GM12864 (cell line): ENCODE measurements around the gene ZNF804B.

Experiments
- DNase-seq: peaks from one replicate; pipeline ENCODE4 v3.0.0-alpha.2; 2011; ENCODE audit warnings: low read depth
- H3K4me3 ChIP-seq: 2 replicates; pipeline ENCODE4 v1.5.1; 2011; ENCODE audit warnings: mild to moderate bottlenecking, low read depth, low read length, control low read depth
- CTCF ChIP-seq: IDR thresholded peaks from 2 replicates; pipeline ENCODE4 v1.5.1; 2011; ENCODE audit warnings: low read depth, mild to moderate bottlenecking, moderate library complexity, low read length, control low read depth, inconsistent platforms; ENCODE audit errors: missing control alignments

Gene ZNF804B

DNA sequence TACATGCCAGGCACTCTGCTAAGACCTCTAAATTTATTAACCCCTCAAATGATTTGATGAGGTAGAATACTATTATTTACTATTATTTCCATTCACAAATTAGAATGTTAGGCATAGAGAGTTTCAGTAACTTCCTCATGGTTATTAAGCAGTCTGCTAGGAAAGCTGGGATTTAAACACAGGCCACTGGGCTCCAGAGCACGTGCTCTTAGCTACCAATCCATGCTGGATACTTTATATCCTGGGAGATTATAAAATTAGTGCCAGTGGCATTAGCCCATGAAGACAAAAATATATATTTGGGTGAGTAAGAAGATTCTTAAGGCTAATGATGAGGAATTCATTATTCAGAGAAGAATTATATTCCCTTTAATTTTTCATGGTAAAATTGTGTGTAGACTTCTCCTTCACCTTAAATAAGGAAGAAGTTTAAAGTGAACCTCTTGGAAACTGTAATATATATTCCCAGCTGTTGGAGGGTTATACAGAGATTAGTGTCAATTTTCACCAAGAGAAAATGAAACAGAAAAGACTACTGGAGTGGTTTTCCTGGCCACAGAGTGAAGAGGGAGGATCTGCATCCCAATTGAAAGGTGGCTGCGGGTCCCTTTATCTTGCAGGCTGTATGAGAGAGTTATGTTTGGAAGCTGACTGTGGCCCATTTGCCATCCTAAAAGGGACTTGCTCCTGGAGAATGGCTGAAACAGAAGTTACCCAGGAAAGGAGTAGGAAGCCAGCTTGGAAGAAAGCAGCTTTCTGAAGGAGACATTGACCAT, 370.3 kb downstream of the ZNF804B start:
- no peak for DNase-seq
- TF ChIP-seq CTCF: no peak
- no peak overlapping the region for H3K4me3 ChIP-seq

DNA sequence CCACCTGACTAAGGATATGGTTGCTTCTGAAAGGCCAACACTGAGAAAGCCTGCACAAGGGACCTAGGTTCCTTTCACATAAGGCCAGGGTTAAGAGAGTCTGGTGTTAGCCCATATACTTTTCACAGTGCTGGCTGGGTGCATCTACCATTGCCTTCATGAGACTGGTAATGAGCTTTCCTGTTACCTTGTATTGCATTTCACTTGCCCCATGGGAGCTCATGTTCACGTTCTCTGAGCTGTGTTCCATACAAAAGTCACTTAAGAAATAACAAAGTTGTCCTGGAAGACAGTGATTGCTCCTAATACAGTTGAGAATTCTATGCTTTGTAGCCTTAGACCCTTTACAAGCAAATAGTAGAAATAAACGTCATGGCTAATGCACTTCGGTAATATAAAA, 373.9 kb downstream of the ZNF804B start:
- no peak for TF ChIP-seq CTCF
- no peak for DNase-seq
- H3K4me3 ChIP-seq: no peak overlapping the region

GRCh38 chr7:89133819-89134218, 374.3 kb downstream of the ZNF804B start:
- no peak for DNase-seq
- H3K4me3 ChIP-seq: no peak overlapping the region
- TF ChIP-seq CTCF: no peak

GRCh38 chr7:89145801-89146200, 386.3 kb downstream of the ZNF804B start:
- no peak for TF ChIP-seq CTCF
- H3K4me3 ChIP-seq: no peak overlapping the region
- DNase-seq: no peak

DNA sequence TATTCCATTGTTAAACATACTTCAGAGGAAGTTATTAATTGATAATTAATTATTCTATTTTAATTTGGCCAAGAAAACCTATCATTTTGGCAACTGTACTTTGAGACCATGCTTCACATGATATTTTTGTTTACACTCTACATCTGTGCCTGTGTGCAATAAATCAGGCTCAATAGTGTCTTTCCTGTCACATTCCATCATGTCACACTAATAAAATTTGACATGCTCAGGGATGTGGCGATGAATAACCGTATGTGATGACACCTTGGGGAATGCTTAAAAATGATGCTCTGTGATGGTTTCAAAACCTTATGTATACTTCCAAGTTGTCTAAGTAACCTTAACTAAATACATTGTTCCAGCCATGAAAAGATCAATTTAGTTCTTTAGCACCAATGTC, 400.6 kb downstream of the ZNF804B start:
- no peak for TF ChIP-seq CTCF
- no peak for DNase-seq
- no peak overlapping the region for H3K4me3 ChIP-seq

GRCh38 chr7:89165421-89165820, 405.9 kb downstream of the ZNF804B start:
- no peak for DNase-seq
- H3K4me3 ChIP-seq: no peak overlapping the region
- TF ChIP-seq CTCF: no peak

DNA sequence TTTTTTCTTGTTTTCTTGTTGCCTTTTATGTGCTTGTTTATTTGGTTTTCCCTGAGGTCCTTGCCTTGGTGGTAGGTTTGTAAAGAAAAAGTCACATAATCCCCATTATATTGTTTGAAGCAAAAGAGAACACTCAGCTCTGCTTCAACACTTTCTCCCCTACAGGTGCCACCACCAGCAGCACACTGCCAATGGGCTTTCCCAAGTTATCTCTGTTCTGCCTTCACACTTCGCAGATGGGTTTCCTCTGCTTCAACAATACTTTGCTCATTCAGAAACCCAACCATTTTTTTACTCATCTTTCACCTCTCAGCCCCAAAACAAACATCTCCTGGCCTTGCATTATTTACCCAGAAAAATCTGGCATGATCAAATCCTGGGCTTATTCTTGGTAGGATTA, 411.1 kb downstream of the ZNF804B start:
- DNase-seq: no peak
- TF ChIP-seq CTCF: no peak
- H3K4me3 ChIP-seq: no peak overlapping the region
